ENCODE measurements around the gene NTMT2. TPM values are rescaled to one million over a fixed set of nuclear protein-coding genes. Genes with fewer than 3 reads are reported as not detected.

Gene NTMT2
- total and polyA plus RNA-seq, 9 of the 15 experiments (the other 6 are each of a cell fraction or from before 2014, with no cell fraction given), result not detected

DNA sequence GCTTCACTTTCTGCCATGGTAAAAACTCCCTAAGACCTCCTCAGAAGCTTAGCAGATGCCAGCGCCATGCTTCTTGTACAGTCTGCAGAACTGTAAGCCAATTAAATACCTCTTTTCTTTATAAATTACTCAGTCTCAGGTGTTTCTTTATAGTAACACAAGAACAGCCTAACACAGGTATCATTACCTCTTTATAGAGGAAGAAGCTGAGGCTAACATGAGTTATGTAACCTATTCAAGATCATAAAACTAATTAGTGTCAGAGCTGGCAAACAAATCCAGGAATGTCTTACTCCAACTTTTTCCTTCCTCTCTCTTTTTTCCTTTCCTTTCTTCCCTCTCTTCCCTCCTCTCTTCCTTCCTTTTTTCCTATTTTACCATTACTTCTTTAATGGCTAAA is 9.3 kb downstream of the NTMT2 start (continued):
- TF ChIP-seq, protein P1, sequence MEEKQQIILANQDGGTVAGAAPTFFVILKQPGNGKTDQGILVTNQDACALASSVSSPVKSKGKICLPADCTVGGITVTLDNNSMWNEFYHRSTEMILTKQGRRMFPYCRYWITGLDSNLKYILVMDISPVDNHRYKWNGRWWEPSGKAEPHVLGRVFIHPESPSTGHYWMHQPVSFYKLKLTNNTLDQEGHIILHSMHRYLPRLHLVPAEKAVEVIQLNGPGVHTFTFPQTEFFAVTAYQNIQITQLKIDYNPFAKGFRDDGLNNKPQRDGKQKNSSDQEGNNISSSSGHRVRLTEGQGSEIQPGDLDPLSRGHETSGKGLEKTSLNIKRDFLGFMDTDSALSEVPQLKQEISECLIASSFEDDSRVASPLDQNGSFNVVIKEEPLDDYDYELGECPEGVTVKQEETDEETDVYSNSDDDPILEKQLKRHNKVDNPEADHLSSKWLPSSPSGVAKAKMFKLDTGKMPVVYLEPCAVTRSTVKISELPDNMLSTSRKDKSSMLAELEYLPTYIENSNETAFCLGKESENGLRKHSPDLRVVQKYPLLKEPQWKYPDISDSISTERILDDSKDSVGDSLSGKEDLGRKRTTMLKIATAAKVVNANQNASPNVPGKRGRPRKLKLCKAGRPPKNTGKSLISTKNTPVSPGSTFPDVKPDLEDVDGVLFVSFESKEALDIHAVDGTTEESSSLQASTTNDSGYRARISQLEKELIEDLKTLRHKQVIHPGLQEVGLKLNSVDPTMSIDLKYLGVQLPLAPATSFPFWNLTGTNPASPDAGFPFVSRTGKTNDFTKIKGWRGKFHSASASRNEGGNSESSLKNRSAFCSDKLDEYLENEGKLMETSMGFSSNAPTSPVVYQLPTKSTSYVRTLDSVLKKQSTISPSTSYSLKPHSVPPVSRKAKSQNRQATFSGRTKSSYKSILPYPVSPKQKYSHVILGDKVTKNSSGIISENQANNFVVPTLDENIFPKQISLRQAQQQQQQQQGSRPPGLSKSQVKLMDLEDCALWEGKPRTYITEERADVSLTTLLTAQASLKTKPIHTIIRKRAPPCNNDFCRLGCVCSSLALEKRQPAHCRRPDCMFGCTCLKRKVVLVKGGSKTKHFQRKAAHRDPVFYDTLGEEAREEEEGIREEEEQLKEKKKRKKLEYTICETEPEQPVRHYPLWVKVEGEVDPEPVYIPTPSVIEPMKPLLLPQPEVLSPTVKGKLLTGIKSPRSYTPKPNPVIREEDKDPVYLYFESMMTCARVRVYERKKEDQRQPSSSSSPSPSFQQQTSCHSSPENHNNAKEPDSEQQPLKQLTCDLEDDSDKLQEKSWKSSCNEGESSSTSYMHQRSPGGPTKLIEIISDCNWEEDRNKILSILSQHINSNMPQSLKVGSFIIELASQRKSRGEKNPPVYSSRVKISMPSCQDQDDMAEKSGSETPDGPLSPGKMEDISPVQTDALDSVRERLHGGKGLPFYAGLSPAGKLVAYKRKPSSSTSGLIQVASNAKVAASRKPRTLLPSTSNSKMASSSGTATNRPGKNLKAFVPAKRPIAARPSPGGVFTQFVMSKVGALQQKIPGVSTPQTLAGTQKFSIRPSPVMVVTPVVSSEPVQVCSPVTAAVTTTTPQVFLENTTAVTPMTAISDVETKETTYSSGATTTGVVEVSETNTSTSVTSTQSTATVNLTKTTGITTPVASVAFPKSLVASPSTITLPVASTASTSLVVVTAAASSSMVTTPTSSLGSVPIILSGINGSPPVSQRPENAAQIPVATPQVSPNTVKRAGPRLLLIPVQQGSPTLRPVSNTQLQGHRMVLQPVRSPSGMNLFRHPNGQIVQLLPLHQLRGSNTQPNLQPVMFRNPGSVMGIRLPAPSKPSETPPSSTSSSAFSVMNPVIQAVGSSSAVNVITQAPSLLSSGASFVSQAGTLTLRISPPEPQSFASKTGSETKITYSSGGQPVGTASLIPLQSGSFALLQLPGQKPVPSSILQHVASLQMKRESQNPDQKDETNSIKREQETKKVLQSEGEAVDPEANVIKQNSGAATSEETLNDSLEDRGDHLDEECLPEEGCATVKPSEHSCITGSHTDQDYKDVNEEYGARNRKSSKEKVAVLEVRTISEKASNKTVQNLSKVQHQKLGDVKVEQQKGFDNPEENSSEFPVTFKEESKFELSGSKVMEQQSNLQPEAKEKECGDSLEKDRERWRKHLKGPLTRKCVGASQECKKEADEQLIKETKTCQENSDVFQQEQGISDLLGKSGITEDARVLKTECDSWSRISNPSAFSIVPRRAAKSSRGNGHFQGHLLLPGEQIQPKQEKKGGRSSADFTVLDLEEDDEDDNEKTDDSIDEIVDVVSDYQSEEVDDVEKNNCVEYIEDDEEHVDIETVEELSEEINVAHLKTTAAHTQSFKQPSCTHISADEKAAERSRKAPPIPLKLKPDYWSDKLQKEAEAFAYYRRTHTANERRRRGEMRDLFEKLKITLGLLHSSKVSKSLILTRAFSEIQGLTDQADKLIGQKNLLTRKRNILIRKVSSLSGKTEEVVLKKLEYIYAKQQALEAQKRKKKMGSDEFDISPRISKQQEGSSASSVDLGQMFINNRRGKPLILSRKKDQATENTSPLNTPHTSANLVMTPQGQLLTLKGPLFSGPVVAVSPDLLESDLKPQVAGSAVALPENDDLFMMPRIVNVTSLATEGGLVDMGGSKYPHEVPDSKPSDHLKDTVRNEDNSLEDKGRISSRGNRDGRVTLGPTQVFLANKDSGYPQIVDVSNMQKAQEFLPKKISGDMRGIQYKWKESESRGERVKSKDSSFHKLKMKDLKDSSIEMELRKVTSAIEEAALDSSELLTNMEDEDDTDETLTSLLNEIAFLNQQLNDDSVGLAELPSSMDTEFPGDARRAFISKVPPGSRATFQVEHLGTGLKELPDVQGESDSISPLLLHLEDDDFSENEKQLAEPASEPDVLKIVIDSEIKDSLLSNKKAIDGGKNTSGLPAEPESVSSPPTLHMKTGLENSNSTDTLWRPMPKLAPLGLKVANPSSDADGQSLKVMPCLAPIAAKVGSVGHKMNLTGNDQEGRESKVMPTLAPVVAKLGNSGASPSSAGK (IDR thresholded peaks at IDR 0.05), result no peak
- TF ChIP-seq FOXA1 (IDR thresholded peaks at IDR 0.05; ENCODE audit: borderline replicate concordance), result no peak
- TF ChIP-seq PHF20 (IDR thresholded peaks at IDR 0.05; ENCODE audit: partially characterized antibody), result no peak
- TF ChIP-seq ZNF41 (CRISPR knock-in tag; conservative IDR thresholded peaks at IDR 0.05), result no peak
- TF ChIP-seq, protein P2, sequence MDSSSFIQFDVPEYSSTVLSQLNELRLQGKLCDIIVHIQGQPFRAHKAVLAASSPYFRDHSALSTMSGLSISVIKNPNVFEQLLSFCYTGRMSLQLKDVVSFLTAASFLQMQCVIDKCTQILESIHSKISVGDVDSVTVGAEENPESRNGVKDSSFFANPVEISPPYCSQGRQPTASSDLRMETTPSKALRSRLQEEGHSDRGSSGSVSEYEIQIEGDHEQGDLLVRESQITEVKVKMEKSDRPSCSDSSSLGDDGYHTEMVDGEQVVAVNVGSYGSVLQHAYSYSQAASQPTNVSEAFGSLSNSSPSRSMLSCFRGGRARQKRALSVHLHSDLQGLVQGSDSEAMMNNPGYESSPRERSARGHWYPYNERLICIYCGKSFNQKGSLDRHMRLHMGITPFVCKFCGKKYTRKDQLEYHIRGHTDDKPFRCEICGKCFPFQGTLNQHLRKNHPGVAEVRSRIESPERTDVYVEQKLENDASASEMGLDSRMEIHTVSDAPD (CRISPR knock-in tag; IDR thresholded peaks at IDR 0.05), result no peak
- TF ChIP-seq, protein P3, sequence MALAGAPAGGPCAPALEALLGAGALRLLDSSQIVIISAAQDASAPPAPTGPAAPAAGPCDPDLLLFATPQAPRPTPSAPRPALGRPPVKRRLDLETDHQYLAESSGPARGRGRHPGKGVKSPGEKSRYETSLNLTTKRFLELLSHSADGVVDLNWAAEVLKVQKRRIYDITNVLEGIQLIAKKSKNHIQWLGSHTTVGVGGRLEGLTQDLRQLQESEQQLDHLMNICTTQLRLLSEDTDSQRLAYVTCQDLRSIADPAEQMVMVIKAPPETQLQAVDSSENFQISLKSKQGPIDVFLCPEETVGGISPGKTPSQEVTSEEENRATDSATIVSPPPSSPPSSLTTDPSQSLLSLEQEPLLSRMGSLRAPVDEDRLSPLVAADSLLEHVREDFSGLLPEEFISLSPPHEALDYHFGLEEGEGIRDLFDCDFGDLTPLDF (CRISPR knock-in tag; IDR thresholded peaks at IDR 0.05), result no peak
- TF ChIP-seq, protein P4, sequence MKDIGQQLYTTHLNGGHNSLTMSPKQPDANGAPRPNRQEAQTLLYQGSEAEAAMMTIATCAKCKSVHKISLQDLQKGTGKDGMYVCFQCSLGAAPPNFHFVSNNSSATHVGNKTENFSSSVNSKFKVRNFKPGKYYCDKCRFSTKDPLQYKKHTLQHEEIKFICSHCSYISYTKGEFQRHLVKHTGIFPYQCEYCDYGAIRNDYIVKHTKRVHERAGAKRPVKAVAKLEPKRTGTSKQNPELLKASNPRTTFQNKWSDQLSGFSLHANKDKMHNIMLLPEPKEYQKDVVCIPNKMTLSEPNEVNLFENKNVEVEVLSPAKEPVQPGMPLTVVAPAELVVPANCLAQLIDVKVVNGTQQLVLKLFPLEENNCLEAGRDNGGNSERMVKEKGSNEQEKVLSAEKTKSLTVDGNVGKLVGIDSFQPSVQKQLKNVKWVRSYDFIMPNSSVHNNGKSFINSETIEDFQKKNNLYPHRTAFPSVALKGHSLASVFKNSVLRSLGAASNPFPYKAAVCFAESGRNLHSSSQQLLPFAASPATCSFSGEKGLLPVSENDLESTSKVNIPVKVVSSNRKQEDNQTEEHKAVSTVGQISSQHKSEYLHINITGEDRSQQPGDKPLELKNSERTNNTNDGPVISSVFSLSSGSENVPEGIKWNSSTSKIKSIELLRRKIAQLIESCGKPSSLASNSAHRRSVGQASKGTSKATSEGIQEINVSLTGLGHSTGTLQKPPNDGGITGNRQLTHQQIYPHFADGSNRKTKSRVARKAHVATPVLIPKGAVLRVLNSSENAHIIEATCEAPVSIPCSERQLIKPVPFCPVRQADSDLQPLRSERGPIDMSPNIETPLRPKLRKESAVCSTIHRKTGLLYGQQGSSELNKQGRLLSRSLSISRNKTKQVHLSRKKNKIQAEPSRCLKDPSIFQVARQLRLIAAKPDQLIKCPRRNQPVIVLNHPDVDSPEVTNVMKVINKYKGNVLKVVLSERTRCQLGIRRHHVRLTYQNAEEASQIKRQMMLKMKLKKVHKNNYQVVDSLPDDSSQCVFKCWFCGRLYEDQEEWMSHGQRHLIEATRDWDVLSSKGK (CRISPR knock-in tag; IDR thresholded peaks at IDR 0.05), result no peak
- TF ChIP-seq, protein P5, sequence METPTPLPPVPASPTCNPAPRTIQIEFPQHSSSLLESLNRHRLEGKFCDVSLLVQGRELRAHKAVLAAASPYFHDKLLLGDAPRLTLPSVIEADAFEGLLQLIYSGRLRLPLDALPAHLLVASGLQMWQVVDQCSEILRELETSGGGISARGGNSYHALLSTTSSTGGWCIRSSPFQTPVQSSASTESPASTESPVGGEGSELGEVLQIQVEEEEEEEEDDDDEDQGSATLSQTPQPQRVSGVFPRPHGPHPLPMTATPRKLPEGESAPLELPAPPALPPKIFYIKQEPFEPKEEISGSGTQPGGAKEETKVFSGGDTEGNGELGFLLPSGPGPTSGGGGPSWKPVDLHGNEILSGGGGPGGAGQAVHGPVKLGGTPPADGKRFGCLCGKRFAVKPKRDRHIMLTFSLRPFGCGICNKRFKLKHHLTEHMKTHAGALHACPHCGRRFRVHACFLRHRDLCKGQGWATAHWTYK (CRISPR knock-in tag; IDR thresholded peaks at IDR 0.05), result no peak
